K562 (cell line): ENCODE measurements around the gene CRIM1. TPM values are rescaled to one million over a fixed set of nuclear protein-coding genes. Genes with fewer than 3 reads are reported as not detected.
A peak's percentile ranks its signal among the peaks of the same experiment; 100 is the strongest.

Source experiments
- ATF7 ChIP-seq: fragments of 450-650 bp; IDR thresholded peaks from 2 replicates; pipeline ENCODE4 v1.7.1; 2014; ENCODE audit warnings: mild to moderate bottlenecking, moderate library complexity
- BRD4 ChIP-seq: fragments of 200-600 bp; sonication (generic); IDR thresholded peaks from 2 replicates; pipeline ENCODE4 v1.6.1; 2017; ENCODE audit warnings: inconsistent platforms
- CEBPG ChIP-seq, 3 experiments: fragments of 200-800 bp in 1 of 3; sonication (Bioruptor generic) in 1 of 3; sonication (generic) in 1 of 3; formaldehyde crosslinking in 1 of 3; IDR thresholded peaks in 2 of 3; conservative IDR thresholded peaks in 1 of 3; 2 replicates each; pipeline versions ENCODE4 v1.6.1 to v1.8.0; 2016 to 2022; ENCODE audit warnings: missing compliant biosample characterization in 2 of 3, missing genetic modification characterization in 2 of 3, mild to moderate bottlenecking in 1 of 3, missing genetic modification reagents in 1 of 3
- ESRRA ChIP-seq: fragments of 450-650 bp; IDR thresholded peaks from 2 replicates; pipeline ENCODE4 v1.6.1; 2014; ENCODE audit warnings: low read depth, mild to moderate bottlenecking, moderate library complexity, borderline replicate concordance
- GABPB1 ChIP-seq: sonication (generic); formaldehyde crosslinking; IDR thresholded peaks from 2 replicates; pipeline ENCODE4 v1.8.0; 2022; ENCODE audit warnings: mild to moderate bottlenecking, missing genetic modification reagents
- ILK ChIP-seq: fragments of 450-650 bp; IDR thresholded peaks from 2 replicates; pipeline ENCODE4 v1.6.1; 2016; ENCODE audit warnings: missing genetic modification characterization, low read depth, mild to moderate bottlenecking, missing compliant biosample characterization, moderate library complexity, borderline replicate concordance
- KAT8 ChIP-seq: fragments of 450-650 bp; IDR thresholded peaks from 2 replicates; pipeline ENCODE4 v1.6.1; 2016; ENCODE audit warnings: low read depth, mild to moderate bottlenecking
- KLF13 ChIP-seq: fragments of 450-650 bp; IDR thresholded peaks from 2 replicates; pipeline ENCODE4 v1.6.1; 2016; ENCODE audit warnings: missing genetic modification characterization, low read depth, mild to moderate bottlenecking, missing compliant biosample characterization, moderate library complexity, borderline replicate concordance
- MAFG ChIP-seq: fragments of 450-650 bp; conservative IDR thresholded peaks from 2 replicates; pipeline ENCODE4 v1.6.1; 2016; ENCODE audit warnings: missing genetic modification characterization, missing compliant biosample characterization
- SPI1 ChIP-seq: IDR thresholded peaks from 2 replicates; pipeline ENCODE4 v1.6.1; 2011; ENCODE audit warnings: low read depth, low read length, control low read depth, borderline replicate concordance
- TCF7L2 ChIP-seq: fragments of 150-350 bp; IDR thresholded peaks from 2 replicates; pipeline ENCODE4 v1.6.1; 2016; ENCODE audit warnings: low read depth, mild to moderate bottlenecking, low read length, moderate library complexity
- TRIM24 ChIP-seq, 2 experiments: fragments of 450-650 bp; IDR thresholded peaks; 2 replicates each; pipeline ENCODE4 v1.6.1; 2016
- TRIM28 ChIP-seq: fragments of 450-650 bp; IDR thresholded peaks from 2 replicates; pipeline ENCODE4 v1.6.1; 2017
- U2AF1 ChIP-seq: fragments of 200-400 bp; formaldehyde crosslinking; optimal IDR thresholded peaks from 2 replicates; pipeline ENCODE3; 2017; ENCODE audit warnings: mild to moderate bottlenecking, low read depth, low read length, moderate library complexity
- XRCC3 ChIP-seq: fragments of 450-650 bp; IDR thresholded peaks from 2 replicates; pipeline ENCODE4 v1.6.1; 2017; ENCODE audit warnings: mild to moderate bottlenecking, moderate library complexity
- ZBTB17 ChIP-seq: fragments of 450-650 bp; formaldehyde crosslinking; IDR thresholded peaks from 2 replicates; pipeline ENCODE4 v1.4.0; 2020; ENCODE audit warnings: mild to moderate bottlenecking
- ZC3H8 ChIP-seq: fragments of 450-650 bp; IDR thresholded peaks from 2 replicates; pipeline ENCODE4 v1.6.1; 2017
- ZNF75A ChIP-seq: fragments of 450-650 bp; formaldehyde crosslinking; IDR thresholded peaks from 2 replicates; pipeline ENCODE4 v1.4.0; 2020; ENCODE audit warnings: mild to moderate bottlenecking
- polyA plus RNA-seq, 8 experiments: library from polyadenylated mRNA; depleted of rRNA in 4 of 8; stranded (reverse) in 5 of 8; unstranded in 3 of 8; fragments of >200 nt; fragmentation: Nextera tagmentation in 2 of 8; fragmentation: Illumina TruSeq in 1 of 8; extraction: Ambion mirVana in 2 of 8; extraction: Trizol in 1 of 8; gene quantifications; 2 replicates each; pipeline versions ENCODE4 v1.2.1 to v1.2.3, GENCODE V29; 2011 to 2014; ENCODE audit warnings: inconsistent platforms in 1 of 8, missing spikeins in 1 of 8
- total RNA-seq, 7 experiments: library from RNA; depleted of rRNA in 6 of 7; stranded (reverse); fragments of >200 nt in 6 of 7; fragmentation: Illumina TruSeq in 2 of 7; extraction: Trizol in 2 of 7; gene quantifications; 2 replicates each; pipeline versions ENCODE4 v1.2.1 to v1.2.3, GENCODE V29; 2011 to 2021; ENCODE audit warnings: low replicate concordance in 1 of 7
- TF ChIP-seq, protein P1 (sequence below), 2 experiments: fragments of 450-650 bp; conservative IDR thresholded peaks; 2 replicates each; pipeline ENCODE4 v1.6.1; 2017; ENCODE audit warnings: mild to moderate bottlenecking in 2 of 2, moderate library complexity in 2 of 2
- TF ChIP-seq, protein P2 (sequence below): fragments of 200-800 bp; sonication (Bioruptor generic); IDR thresholded peaks from 2 replicates; pipeline ENCODE4 v1.6.1; 2016; ENCODE audit warnings: missing genetic modification characterization, missing compliant biosample characterization
- TF ChIP-seq, protein P3 (sequence below): fragments of 450-650 bp; formaldehyde crosslinking; IDR thresholded peaks from 2 replicates; pipeline ENCODE4 v1.4.0; 2020; ENCODE audit warnings: mild to moderate bottlenecking, moderate library complexity

CRIM1 gene
- total and polyA plus RNA-seq, 9 of the 15 experiments (the other 6 are each of a cell fraction or from before 2014, with no cell fraction given), result 0.01 to 0.36 (median 0.06) TPM; not detected in 1

DNA sequence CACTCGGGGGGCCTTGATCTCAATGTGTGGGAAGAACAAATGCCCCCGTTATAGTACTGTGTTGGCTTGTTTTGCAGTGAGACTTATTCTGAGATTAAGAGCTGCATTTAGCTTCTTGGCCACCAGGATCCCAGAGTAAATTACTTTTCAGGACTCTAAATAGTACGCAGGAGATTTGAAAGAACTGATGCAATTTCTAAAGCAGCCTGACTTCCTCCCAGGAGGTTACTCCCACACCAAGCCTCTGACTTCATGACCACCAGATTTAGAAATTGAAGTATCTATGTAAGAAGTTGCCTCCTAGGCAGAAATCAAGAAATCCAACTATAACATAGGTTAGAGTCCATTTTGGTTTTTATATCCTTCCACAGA is 175.4 kb downstream of the CRIM1 start (continued):
- TF ChIP-seq CEBPG (CRISPR knock-in tag; IDR thresholded peaks at IDR 0.05), result peak; percentile 91
- TF ChIP-seq CEBPG (tag; conservative IDR thresholded peaks at IDR 0.05 in 1 of 2, IDR thresholded peaks at IDR 0.05 in 1 of 2), result peak; percentile 68 to 91
- no peak for TF ChIP-seq ZNF75A (CRISPR knock-in tag)
- TF ChIP-seq, protein P1, sequence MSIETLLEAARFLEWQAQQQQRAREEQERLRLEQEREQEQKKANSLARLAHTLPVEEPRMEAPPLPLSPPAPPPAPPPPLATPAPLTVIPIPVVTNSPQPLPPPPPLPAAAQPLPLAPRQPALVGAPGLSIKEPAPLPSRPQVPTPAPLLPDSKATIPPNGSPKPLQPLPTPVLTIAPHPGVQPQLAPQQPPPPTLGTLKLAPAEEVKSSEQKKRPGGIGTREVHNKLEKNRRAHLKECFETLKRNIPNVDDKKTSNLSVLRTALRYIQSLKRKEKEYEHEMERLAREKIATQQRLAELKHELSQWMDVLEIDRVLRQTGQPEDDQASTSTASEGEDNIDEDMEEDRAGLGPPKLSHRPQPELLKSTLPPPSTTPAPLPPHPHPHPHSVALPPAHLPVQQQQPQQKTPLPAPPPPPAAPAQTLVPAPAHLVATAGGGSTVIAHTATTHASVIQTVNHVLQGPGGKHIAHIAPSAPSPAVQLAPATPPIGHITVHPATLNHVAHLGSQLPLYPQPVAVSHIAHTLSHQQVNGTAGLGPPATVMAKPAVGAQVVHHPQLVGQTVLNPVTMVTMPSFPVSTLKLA (conservative IDR thresholded peaks at IDR 0.05), result no peak
- TF ChIP-seq BRD4, result no peak
- TF ChIP-seq KLF13, result no peak
- TF ChIP-seq XRCC3, result no peak
- TF ChIP-seq GABPB1 (CRISPR knock-in tag), result peak; percentile 58; the same call in 1 of the 2 replicates
- TF ChIP-seq TRIM24 (IDR thresholded peaks at IDR 0.05), result no peak
- no peak for TF ChIP-seq KAT8
- no peak for TF ChIP-seq ILK (tag)
- TF ChIP-seq, protein P2, sequence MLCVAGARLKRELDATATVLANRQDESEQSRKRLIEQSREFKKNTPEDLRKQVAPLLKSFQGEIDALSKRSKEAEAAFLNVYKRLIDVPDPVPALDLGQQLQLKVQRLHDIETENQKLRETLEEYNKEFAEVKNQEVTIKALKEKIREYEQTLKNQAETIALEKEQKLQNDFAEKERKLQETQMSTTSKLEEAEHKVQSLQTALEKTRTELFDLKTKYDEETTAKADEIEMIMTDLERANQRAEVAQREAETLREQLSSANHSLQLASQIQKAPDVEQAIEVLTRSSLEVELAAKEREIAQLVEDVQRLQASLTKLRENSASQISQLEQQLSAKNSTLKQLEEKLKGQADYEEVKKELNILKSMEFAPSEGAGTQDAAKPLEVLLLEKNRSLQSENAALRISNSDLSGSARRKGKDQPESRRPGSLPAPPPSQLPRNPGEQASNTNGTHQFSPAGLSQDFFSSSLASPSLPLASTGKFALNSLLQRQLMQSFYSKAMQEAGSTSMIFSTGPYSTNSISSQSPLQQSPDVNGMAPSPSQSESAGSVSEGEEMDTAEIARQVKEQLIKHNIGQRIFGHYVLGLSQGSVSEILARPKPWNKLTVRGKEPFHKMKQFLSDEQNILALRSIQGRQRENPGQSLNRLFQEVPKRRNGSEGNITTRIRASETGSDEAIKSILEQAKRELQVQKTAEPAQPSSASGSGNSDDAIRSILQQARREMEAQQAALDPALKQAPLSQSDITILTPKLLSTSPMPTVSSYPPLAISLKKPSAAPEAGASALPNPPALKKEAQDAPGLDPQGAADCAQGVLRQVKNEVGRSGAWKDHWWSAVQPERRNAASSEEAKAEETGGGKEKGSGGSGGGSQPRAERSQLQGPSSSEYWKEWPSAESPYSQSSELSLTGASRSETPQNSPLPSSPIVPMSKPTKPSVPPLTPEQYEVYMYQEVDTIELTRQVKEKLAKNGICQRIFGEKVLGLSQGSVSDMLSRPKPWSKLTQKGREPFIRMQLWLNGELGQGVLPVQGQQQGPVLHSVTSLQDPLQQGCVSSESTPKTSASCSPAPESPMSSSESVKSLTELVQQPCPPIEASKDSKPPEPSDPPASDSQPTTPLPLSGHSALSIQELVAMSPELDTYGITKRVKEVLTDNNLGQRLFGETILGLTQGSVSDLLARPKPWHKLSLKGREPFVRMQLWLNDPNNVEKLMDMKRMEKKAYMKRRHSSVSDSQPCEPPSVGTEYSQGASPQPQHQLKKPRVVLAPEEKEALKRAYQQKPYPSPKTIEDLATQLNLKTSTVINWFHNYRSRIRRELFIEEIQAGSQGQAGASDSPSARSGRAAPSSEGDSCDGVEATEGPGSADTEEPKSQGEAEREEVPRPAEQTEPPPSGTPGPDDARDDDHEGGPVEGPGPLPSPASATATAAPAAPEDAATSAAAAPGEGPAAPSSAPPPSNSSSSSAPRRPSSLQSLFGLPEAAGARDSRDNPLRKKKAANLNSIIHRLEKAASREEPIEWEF (CRISPR knock-in tag), result no peak
- no peak for TF ChIP-seq MAFG (tag)
- no peak for TF ChIP-seq ESRRA
- TF ChIP-seq ZC3H8, result no peak
- no peak for TF ChIP-seq TRIM28
- TF ChIP-seq TCF7L2, result no peak
- no peak for TF ChIP-seq U2AF1
- peak; percentile 57; the same call in 1 of the 2 replicates for TF ChIP-seq SPI1
- no peak for TF ChIP-seq ZBTB17
- TF ChIP-seq, protein P3, sequence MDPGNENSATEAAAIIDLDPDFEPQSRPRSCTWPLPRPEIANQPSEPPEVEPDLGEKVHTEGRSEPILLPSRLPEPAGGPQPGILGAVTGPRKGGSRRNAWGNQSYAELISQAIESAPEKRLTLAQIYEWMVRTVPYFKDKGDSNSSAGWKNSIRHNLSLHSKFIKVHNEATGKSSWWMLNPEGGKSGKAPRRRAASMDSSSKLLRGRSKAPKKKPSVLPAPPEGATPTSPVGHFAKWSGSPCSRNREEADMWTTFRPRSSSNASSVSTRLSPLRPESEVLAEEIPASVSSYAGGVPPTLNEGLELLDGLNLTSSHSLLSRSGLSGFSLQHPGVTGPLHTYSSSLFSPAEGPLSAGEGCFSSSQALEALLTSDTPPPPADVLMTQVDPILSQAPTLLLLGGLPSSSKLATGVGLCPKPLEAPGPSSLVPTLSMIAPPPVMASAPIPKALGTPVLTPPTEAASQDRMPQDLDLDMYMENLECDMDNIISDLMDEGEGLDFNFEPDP (CRISPR knock-in tag), result no peak
- 0 out of 2 replicates have a peak, but pooled peaks have one; percentile 26 for TF ChIP-seq ATF7
